K562 (cell line): Measurements from ENCODE around the gene SF3A2. TPM values are rescaled to one million over a fixed set of nuclear protein-coding genes. Genes with fewer than 3 reads are reported as not detected.

Experiments
- DACH1 ChIP-seq: fragments of 450-650 bp; IDR thresholded peaks from 2 replicates; pipeline ENCODE4 v1.6.1; 2018; ENCODE audit not compliant: partially characterized antibody
- EP400 ChIP-seq: fragments of 450-650 bp; IDR thresholded peaks from 2 replicates; pipeline ENCODE4 v1.6.1; 2017; ENCODE audit warnings: antibody characterized with exemption, mild to moderate bottlenecking, moderate library complexity
- ETV1 ChIP-seq: fragments of 450-650 bp; conservative IDR thresholded peaks from 2 replicates; pipeline ENCODE4 v1.6.1; 2016; ENCODE audit warnings: missing genetic modification characterization, control low read depth, low read depth, missing compliant biosample characterization
- FOXJ2 ChIP-seq: fragments of 200-800 bp; sonication (Bioruptor generic); IDR thresholded peaks from 2 replicates; pipeline ENCODE4 v1.6.1; 2016; ENCODE audit warnings: missing genetic modification characterization, missing compliant biosample characterization
- RBM15 ChIP-seq: fragments of 200-400 bp; formaldehyde crosslinking; IDR thresholded peaks from 2 replicates; pipeline ENCODE4 v1.6.1; 2018; ENCODE audit warnings: mild to moderate bottlenecking, low read length, moderate library complexity; ENCODE audit not compliant: insufficient read depth
- RBM39 ChIP-seq: fragments of 200-400 bp; formaldehyde crosslinking; optimal IDR thresholded peaks from 2 replicates; pipeline ENCODE3; 2018; ENCODE audit warnings: low read depth, low read length
- RFX1 ChIP-seq: fragments of 450-650 bp; IDR thresholded peaks from 2 replicates; pipeline ENCODE4 v1.6.1; 2016; ENCODE audit warnings: mild to moderate bottlenecking, moderate library complexity
- SAFB2 ChIP-seq: fragments of 200-400 bp; formaldehyde crosslinking; IDR thresholded peaks from 2 replicates; pipeline ENCODE4 v1.6.1; 2018; ENCODE audit warnings: borderline replicate concordance, low read length, low read depth, moderate library complexity; ENCODE audit not compliant: severe bottlenecking
- TCF7 ChIP-seq: sonication (generic); IDR thresholded peaks from 2 replicates; pipeline ENCODE4 v1.6.1; 2016; ENCODE audit warnings: antibody characterized with exemption, borderline replicate concordance
- YY1 ChIP-seq, 3 experiments: IDR thresholded peaks; 2 replicates each; pipeline ENCODE4 v1.6.1; 2011; ENCODE audit warnings: low read length in 2 of 3, mild to moderate bottlenecking in 2 of 3, moderate library complexity in 2 of 3, borderline replicate concordance in 1 of 3, control low read depth in 1 of 3, low read depth in 1 of 3; ENCODE audit not compliant: insufficient read depth in 3 of 3, insufficient replicate concordance in 2 of 3, control insufficient read depth in 1 of 3, insufficient read length in 1 of 3; ENCODE audit errors: extremely low read depth in 1 of 3
- ZKSCAN1 ChIP-seq: fragments of 150-350 bp; IDR thresholded peaks from 2 replicates; pipeline ENCODE4 v1.6.1; 2016; ENCODE audit warnings: low read depth, low read length
- ZNF165 ChIP-seq: fragments of 250-450 bp; sonication (Bioruptor Pico); IDR thresholded peaks from 2 replicates; pipeline ENCODE4 v1.4.0; 2020; ENCODE audit warnings: borderline replicate concordance
- ZNF316 ChIP-seq: fragments of 450-650 bp; IDR thresholded peaks from 2 replicates; pipeline ENCODE4 v1.6.1; 2016
- ZNF551 ChIP-seq: fragments of 250-450 bp; sonication (Bioruptor Pico); IDR thresholded peaks from 2 replicates; pipeline ENCODE4 v1.5.0; 2021; ENCODE audit warnings: mild to moderate bottlenecking, moderate library complexity
- ZNF586 ChIP-seq: fragments of 450-650 bp; formaldehyde crosslinking; conservative IDR thresholded peaks from 2 replicates; pipeline ENCODE4 v1.4.0; 2020; ENCODE audit warnings: mild to moderate bottlenecking, moderate library complexity
- ZNF77 ChIP-seq: fragments of 250-450 bp; sonication (Bioruptor Pico); IDR thresholded peaks from 2 replicates; pipeline ENCODE4 v1.5.0; 2020
- ZZZ3 ChIP-seq: fragments of 450-650 bp; IDR thresholded peaks from 2 replicates; pipeline ENCODE4 v1.6.1; 2016; ENCODE audit warnings: antibody characterized with exemption, mild to moderate bottlenecking, moderate library complexity
- polyA plus RNA-seq, 8 experiments: library from polyadenylated mRNA; depleted of rRNA in 4 of 8; stranded (reverse) in 5 of 8; unstranded in 3 of 8; fragments of >200 nt; fragmentation: Nextera tagmentation in 2 of 8; fragmentation: Illumina TruSeq in 1 of 8; extraction: Ambion mirVana in 2 of 8; extraction: Trizol in 1 of 8; gene quantifications; 2 replicates each; pipeline versions ENCODE4 v1.2.1 to v1.2.3, GENCODE V29; 2011 to 2014; ENCODE audit warnings: inconsistent platforms in 1 of 8, missing spikeins in 1 of 8
- total RNA-seq, 7 experiments: library from RNA; depleted of rRNA in 6 of 7; stranded (reverse); fragments of >200 nt in 6 of 7; fragmentation: Illumina TruSeq in 2 of 7; extraction: Trizol in 2 of 7; gene quantifications; 2 replicates each; pipeline versions ENCODE4 v1.2.1 to v1.2.3, GENCODE V29; 2011 to 2021; ENCODE audit warnings: low replicate concordance in 1 of 7
- TF ChIP-seq, protein P1 (sequence below): fragments of 250-450 bp; sonication (Bioruptor Pico); IDR thresholded peaks from 2 replicates; pipeline ENCODE4 v1.4.0; 2020; ENCODE audit warnings: mild to moderate bottlenecking, moderate library complexity, borderline replicate concordance
- TF ChIP-seq, protein P2 (sequence below): fragments of 250-450 bp; sonication (Bioruptor Pico); IDR thresholded peaks from 2 replicates; pipeline ENCODE4 v1.8.0; 2021; ENCODE audit warnings: moderate library complexity, mild to moderate bottlenecking, inconsistent platforms
- TF ChIP-seq, protein P3 (sequence below): fragments of 450-650 bp; formaldehyde crosslinking; IDR thresholded peaks from 2 replicates; pipeline ENCODE4 v1.4.0; 2022; ENCODE audit warnings: mild to moderate bottlenecking, moderate library complexity
- TF ChIP-seq, protein P4 (sequence below): fragments of 450-650 bp; IDR thresholded peaks from 2 replicates; pipeline ENCODE4 v1.6.1; 2016; ENCODE audit warnings: antibody characterized with exemption

SF3A2 gene
- total and polyA plus RNA-seq, 9 of the 15 experiments (the other 6 are each of a cell fraction or from before 2014, with no cell fraction given) = 0.17 to 194 (median 22.8) TPM

DNA sequence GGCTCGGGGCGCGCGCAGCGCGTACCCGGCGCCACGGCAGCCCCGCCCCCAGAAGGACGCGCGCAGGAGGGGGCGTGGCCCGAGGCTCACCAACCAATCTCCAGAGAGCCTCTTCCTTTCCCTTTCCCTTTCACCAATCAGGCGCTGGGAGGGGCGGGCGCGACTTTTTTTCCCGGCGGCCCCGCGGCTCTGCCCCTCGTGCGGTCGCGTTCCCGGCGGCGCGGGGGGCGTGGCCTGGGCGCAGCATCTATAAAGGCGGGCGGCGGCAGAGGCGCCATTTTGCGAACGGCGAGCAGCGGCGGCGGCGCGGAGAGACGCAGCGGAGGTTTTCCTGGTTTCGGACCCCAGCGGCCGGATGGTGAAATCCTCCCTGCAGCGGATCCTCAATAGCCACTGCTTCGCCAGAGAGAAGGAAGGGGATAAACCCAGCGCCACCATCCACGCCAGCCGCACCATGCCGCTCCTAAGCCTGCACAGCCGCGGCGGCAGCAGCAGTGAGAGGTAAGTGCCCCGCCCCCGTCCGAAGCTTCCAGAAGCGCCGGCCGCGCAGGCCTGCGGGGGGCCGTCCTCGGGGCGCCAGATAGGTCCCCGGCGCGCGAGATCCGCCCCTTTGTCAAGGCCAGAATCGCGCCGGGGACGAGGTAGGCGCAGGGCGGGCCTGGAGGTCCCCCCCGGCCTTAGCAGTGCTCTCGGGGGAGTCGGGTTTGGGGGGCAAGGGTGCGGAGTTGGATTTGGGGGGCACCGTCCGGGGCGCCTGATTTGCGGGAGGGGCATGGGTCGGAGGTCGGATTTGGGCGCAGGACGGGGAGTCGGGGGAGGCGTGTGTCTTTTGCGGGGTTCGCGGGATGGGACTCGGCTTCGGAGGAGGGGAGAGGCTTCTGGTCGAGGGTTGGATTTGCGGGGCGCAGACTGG lies 32.9 kb downstream of the SF3A2 start (continued):
- TF ChIP-seq, protein P1, sequence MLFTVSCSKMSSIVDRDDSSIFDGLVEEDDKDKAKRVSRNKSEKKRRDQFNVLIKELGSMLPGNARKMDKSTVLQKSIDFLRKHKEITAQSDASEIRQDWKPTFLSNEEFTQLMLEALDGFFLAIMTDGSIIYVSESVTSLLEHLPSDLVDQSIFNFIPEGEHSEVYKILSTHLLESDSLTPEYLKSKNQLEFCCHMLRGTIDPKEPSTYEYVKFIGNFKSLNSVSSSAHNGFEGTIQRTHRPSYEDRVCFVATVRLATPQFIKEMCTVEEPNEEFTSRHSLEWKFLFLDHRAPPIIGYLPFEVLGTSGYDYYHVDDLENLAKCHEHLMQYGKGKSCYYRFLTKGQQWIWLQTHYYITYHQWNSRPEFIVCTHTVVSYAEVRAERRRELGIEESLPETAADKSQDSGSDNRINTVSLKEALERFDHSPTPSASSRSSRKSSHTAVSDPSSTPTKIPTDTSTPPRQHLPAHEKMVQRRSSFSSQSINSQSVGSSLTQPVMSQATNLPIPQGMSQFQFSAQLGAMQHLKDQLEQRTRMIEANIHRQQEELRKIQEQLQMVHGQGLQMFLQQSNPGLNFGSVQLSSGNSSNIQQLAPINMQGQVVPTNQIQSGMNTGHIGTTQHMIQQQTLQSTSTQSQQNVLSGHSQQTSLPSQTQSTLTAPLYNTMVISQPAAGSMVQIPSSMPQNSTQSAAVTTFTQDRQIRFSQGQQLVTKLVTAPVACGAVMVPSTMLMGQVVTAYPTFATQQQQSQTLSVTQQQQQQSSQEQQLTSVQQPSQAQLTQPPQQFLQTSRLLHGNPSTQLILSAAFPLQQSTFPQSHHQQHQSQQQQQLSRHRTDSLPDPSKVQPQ (CRISPR knock-in tag) = no peak
- TF ChIP-seq ZNF316 = no peak
- no peak for TF ChIP-seq SAFB2
- no peak for TF ChIP-seq RBM39
- no peak for TF ChIP-seq TCF7
- TF ChIP-seq RBM15 = no peak
- TF ChIP-seq ZNF77 (CRISPR knock-in tag) = no peak
- TF ChIP-seq ZKSCAN1 = no peak
- no peak for TF ChIP-seq FOXJ2
- TF ChIP-seq ZZZ3 = no peak
- no peak for TF ChIP-seq ZNF165
- TF ChIP-seq, protein P2, sequence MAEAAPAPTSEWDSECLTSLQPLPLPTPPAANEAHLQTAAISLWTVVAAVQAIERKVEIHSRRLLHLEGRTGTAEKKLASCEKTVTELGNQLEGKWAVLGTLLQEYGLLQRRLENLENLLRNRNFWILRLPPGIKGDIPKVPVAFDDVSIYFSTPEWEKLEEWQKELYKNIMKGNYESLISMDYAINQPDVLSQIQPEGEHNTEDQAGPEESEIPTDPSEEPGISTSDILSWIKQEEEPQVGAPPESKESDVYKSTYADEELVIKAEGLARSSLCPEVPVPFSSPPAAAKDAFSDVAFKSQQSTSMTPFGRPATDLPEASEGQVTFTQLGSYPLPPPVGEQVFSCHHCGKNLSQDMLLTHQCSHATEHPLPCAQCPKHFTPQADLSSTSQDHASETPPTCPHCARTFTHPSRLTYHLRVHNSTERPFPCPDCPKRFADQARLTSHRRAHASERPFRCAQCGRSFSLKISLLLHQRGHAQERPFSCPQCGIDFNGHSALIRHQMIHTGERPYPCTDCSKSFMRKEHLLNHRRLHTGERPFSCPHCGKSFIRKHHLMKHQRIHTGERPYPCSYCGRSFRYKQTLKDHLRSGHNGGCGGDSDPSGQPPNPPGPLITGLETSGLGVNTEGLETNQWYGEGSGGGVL (CRISPR knock-in tag) = no peak
- TF ChIP-seq RFX1 = no peak
- TF ChIP-seq YY1 (IDR thresholded peaks at IDR 0.05; ENCODE audit: borderline replicate concordance in 1 of 3, control insufficient read depth in 1 of 3, extremely low read depth in 1 of 3, insufficient read depth in 3 of 3, insufficient read length in 1 of 3, insufficient replicate concordance in 2 of 3, low read depth in 1 of 3, low read length in 2 of 3) = peak; percentile 89 to 99 (median 97)
- TF ChIP-seq ETV1 (tag) = no peak
- TF ChIP-seq, protein P3, sequence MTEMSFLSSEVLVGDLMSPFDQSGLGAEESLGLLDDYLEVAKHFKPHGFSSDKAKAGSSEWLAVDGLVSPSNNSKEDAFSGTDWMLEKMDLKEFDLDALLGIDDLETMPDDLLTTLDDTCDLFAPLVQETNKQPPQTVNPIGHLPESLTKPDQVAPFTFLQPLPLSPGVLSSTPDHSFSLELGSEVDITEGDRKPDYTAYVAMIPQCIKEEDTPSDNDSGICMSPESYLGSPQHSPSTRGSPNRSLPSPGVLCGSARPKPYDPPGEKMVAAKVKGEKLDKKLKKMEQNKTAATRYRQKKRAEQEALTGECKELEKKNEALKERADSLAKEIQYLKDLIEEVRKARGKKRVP (CRISPR knock-in tag) = no peak
- TF ChIP-seq DACH1 = no peak
- TF ChIP-seq ZNF586 (CRISPR knock-in tag) = no peak
- TF ChIP-seq, protein P4, sequence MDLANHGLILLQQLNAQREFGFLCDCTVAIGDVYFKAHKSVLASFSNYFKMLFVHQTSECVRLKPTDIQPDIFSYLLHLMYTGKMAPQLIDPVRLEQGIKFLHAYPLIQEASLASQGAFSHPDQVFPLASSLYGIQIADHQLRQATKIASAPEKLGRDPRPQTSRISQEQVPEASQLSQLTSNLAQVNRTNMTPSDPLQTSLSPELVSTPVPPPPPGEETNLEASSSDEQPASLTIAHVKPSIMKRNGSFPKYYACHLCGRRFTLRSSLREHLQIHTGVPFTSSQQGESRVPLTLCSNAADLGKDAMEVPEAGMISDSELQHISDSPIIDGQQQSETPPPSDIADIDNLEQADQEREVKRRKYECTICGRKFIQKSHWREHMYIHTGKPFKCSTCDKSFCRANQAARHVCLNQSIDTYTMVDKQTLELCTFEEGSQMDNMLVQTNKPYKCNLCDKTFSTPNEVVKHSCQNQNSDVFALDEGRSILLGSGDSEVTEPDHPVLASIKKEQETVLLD = no peak
- TF ChIP-seq EP400 = peak; percentile 83; the same call in 1 of the 2 replicates
- no peak for TF ChIP-seq ZNF551
